MCF 10A (cell line): Measurements from ENCODE around the gene SECTM1. TPM values are rescaled to one million over a fixed set of nuclear protein-coding genes. Genes with fewer than 3 reads are reported as not detected.

Source experiments
- BruUV-seq: library from RNA; stranded (reverse); fragments of 400-500 nt; replicated peaks from 2 replicates; lab custom pipeline; 2021; lab: Mats Ljungman, UMichigan
- CTCF ChIA-PET: fragments of 300-600 bp; sonication (Branson Sonifier 250); formaldehyde crosslinking; extraction: SDS; loops from one replicate; lab custom pipeline; 2021; ENCODE audit warnings: antibody characterized with exemption, inconsistent platforms; lab: Yijun Ruan, JAX
- POLR2A ChIA-PET: fragments of 300-600, 350-650 bp; sonication (Branson Sonifier 250); formaldehyde crosslinking; extraction: SDS; loops from one replicate; lab custom pipeline; 2020; ENCODE audit warnings: antibody characterized with exemption, inconsistent platforms; lab: Yijun Ruan, JAX
- DNase-seq: peaks from one replicate; pipeline ENCODE4 v3.0.0-alpha.2; 2018; ENCODE audit not compliant: unreplicated experiment
- H3K27ac Mint-ChIP-seq: one replicate; pipeline ENCODE4 v1.8.0; 2022; ENCODE audit warnings: mild to moderate bottlenecking, low read depth, mixed read lengths; ENCODE audit not compliant: unreplicated experiment
- H3K27me3 Mint-ChIP-seq: one replicate; pipeline ENCODE4 v1.8.0; 2022; ENCODE audit warnings: mixed read lengths; ENCODE audit not compliant: insufficient read depth, unreplicated experiment
- H3K36me3 Mint-ChIP-seq: one replicate; pipeline ENCODE4 v1.8.0; 2022; ENCODE audit warnings: mild to moderate bottlenecking, moderate library complexity, mixed read lengths; ENCODE audit not compliant: insufficient read depth, unreplicated experiment
- H3K4me1 Mint-ChIP-seq: one replicate; pipeline ENCODE4 v1.8.0; 2022; ENCODE audit warnings: mixed read lengths; ENCODE audit not compliant: insufficient read depth, unreplicated experiment
- H3K4me3 Mint-ChIP-seq: one replicate; pipeline ENCODE4 v1.8.0; 2022; ENCODE audit warnings: mild to moderate bottlenecking, moderate library complexity, mixed read lengths; ENCODE audit not compliant: unreplicated experiment
- H3K9me3 Mint-ChIP-seq: one replicate; pipeline ENCODE4 v1.8.0; 2022; ENCODE audit warnings: mixed read lengths; ENCODE audit not compliant: unreplicated experiment
- intact Hi-C: fragments of 100-400 bp; cut with micrococcal nuclease; formaldehyde crosslinking; loops from 2 replicates; pipeline ENCODE4 v1.14.1; 2022
- total RNA-seq: library from RNA; stranded (reverse); gene quantifications from 2 replicates; pipeline ENCODE4 v1.2.3, GENCODE V29; 2022
- TF ChIP-seq, protein P1 (sequence below): fragments of 200-600 bp; IDR thresholded peaks from one replicate; pipeline ENCODE4 v1.8.0; 2022; ENCODE audit warnings: antibody characterized with exemption, mild to moderate bottlenecking; ENCODE audit not compliant: unreplicated experiment

Gene SECTM1
- total RNA-seq, 1 experiment from 2014 or later: 13.4 TPM

DNA sequence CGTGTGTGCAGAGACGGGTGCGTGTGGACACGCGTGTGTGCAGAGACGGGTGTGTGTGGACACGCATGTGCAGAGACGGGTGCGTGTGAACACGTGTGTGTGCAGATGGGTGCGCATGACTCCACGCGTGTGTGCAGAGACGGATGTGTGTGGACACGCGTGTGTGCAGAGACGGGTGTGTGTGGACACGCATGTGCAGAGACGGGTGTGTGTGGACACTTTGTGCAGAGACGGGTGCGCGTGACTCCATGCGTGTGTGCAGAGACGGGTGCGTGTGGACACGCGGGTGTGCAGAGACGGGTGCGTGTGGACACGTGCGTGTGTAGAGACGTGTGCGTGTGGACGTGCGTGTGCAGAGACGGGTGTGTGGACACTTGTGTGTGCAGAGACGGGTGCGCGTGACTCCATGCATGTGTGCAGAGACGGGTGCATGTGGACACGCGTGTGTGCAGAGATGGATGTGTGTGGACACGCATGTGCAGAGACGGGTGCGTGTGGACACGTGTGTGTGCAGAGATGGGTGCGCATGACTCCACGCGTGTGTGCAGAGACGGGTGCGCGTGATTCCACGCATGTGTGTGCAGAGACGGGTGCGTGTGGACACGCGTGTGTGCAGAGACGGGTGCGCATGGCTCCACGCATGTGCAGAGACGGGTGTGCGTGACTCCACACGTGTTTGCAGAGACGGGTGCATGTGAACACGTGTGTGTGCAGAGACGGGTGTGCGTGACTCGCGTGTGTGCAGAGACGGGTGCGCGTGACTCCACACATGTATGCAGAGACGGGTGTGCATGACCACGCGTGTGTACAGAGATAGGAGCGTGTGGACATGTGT, 14.6 kb downstream of the SECTM1 start:
- no peak for DNase-seq
- Mint-ChIP-seq H3K36me3 (no peaks in the 10 kb centered on the region), H3K9me3 (no peaks in the 10 kb centered on the region), H3K4me1 (no peaks in the 10 kb centered on the region), H3K27me3 (no peaks in the 10 kb centered on the region), H3K4me3 (no peak overlapping the region), H3K27ac (no peak overlapping the region)
- TF ChIP-seq, protein P1, sequence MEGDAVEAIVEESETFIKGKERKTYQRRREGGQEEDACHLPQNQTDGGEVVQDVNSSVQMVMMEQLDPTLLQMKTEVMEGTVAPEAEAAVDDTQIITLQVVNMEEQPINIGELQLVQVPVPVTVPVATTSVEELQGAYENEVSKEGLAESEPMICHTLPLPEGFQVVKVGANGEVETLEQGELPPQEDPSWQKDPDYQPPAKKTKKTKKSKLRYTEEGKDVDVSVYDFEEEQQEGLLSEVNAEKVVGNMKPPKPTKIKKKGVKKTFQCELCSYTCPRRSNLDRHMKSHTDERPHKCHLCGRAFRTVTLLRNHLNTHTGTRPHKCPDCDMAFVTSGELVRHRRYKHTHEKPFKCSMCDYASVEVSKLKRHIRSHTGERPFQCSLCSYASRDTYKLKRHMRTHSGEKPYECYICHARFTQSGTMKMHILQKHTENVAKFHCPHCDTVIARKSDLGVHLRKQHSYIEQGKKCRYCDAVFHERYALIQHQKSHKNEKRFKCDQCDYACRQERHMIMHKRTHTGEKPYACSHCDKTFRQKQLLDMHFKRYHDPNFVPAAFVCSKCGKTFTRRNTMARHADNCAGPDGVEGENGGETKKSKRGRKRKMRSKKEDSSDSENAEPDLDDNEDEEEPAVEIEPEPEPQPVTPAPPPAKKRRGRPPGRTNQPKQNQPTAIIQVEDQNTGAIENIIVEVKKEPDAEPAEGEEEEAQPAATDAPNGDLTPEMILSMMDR: no peak
- ChIA-PET CTCF (no interaction called here), POLR2A (no interaction called here)
- intact Hi-C loops: no loop called here
- no TSS peak for BruUV-seq

DNA sequence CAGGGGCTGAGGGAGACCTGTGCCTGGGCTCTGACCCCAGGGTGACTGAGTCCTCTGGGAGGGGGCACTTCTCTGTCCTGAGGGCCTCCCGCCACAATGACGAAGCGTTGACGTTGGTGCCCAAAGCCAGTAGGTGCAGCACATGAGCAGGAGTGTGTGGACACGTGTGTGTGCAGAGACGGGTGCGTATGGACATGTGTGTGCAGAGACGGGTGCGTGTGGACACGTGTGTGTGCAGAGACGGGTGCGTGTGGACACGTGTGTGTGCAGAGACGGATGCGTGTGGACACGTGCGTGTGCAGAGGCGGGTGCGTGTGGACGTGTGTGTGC, 15.4 kb downstream of the SECTM1 start:
- no peak for DNase-seq
- BruUV-seq: no TSS peak
- intact Hi-C loops: no loop called here
- ChIA-PET CTCF (interaction anchor here (1.4 kb wide), 1 partner anchor 18 kb away, joined by 5 read pairs; no protein-coding TSS in a partner anchor), POLR2A (interaction anchor here (1.8 kb wide), 1 partner anchor 77 kb away, joined by 7 read pairs; no protein-coding TSS in a partner anchor)
- no peaks in the 10 kb centered on the region for H3K9me3 Mint-ChIP-seq
- H3K27me3 Mint-ChIP-seq: no peaks in the 10 kb centered on the region
- H3K4me1 Mint-ChIP-seq: no peaks in the 10 kb centered on the region
- no peaks in the 10 kb centered on the region for H3K36me3 Mint-ChIP-seq
- TF ChIP-seq, protein P1: no peak
- no peak overlapping the region for H3K27ac Mint-ChIP-seq
- H3K4me3 Mint-ChIP-seq: no peak overlapping the region

DNA sequence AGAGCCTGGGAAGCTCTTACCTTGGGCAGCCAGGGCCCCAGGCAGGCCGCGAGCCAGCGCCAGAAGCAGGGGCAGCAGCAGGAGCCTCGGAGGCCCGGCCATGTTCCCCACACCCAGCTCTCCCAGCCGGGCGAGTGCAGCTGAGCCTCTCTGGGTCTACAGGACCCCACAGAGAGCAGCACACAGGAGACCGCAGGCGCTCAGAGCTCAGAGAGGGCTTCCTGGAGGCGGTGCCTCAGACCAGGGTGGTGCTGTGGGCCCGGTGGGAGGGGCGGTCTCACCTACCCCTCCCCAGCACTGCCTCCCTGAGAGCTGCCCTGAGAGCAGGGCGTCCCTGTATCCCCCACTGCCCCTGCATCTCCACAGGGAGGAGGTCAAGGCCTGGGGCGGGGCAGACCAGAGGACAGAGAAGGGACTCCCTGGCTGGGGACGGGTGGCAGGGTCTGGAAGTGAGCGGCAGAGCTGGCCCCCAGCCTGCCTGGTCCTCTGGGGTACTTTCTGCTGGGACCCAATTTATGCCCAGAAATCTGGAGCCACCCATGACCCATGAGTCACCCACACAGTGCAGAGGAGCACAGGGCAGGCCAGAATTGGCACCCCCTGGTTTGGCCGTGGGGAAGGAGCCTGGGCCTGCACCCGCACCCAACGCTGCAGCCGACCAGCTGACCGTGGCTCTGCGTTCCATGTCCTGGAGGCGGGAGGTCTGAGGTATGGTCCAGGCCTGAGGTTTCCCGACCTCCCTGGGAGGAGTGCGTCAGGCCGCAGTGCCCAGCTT, 16.0 kb downstream of the SECTM1 start, which contains the start of gene CD7:
CD7 (minus strand) TSS at position 215 of the 775 bp plus-strand sequence; CDS start at position 102, 113 bp downstream.
- TF ChIP-seq, protein P1: no peak
- intact Hi-C loops: no loop called here
- H3K36me3 Mint-ChIP-seq: no peaks in the 10 kb centered on the region
- ChIA-PET POLR2A (interaction anchor here (1.0 to 2.0 kb wide), 4 partner anchors 9 to 76 kb away, joined by 3 to 7 read pairs (median 6); no protein-coding TSS in a partner anchor), CTCF (interaction anchor here (0.6 to 1.4 kb wide), 2 partner anchors 17 to 42 kb away, joined by 5 read pairs; no protein-coding TSS in a partner anchor)
- no peaks in the 10 kb centered on the region for H3K9me3 Mint-ChIP-seq
- DNase-seq: no peak
- BruUV-seq: no TSS peak
- no peaks in the 10 kb centered on the region for H3K4me1 Mint-ChIP-seq
- no peaks in the 10 kb centered on the region for H3K27me3 Mint-ChIP-seq
- H3K4me3 Mint-ChIP-seq: no peak within 1 kb of the TSS
- H3K27ac Mint-ChIP-seq: no peak within 1 kb of the TSS
